Subcutaneous abdominal adipose tissue (tissue), 5 donors: ENCODE measurements around the gene NREP.

ENCODE experiments used
- H3K27ac ChIP-seq: one replicate; pipeline ENCODE4 v1.7.0; 2013; ENCODE audit warnings: low read depth, mild to moderate bottlenecking, inconsistent platforms, low read length, moderate library complexity
- H3K27me3 ChIP-seq, 5 donors: one replicate each; pipeline ENCODE4 v1.7.0; 2013; ENCODE audit warnings: low read length in 5 of 5, inconsistent platforms in 1 of 5; ENCODE audit not compliant: control insufficient read depth in 5 of 5, insufficient read depth in 4 of 5
- H3K36me3 ChIP-seq, 5 donors: one replicate each; pipeline ENCODE4 v1.7.0; 2013; ENCODE audit warnings: low read length in 5 of 5; ENCODE audit not compliant: control insufficient read depth in 5 of 5, insufficient read depth in 5 of 5
- H3K4me1 ChIP-seq, 5 donors: one replicate each; pipeline ENCODE4 v1.7.0; 2013; ENCODE audit warnings: low read length in 5 of 5, mild to moderate bottlenecking in 3 of 5, moderate library complexity in 1 of 5; ENCODE audit not compliant: control insufficient read depth in 5 of 5, insufficient read depth in 5 of 5
- H3K4me3 ChIP-seq, 5 donors: one replicate each; pipeline ENCODE4 v1.7.0; 2013; ENCODE audit warnings: low read length in 5 of 5, low read depth in 1 of 5
- H3K9ac ChIP-seq, 5 donors: one replicate each; pipeline ENCODE4 v1.7.0; 2013; ENCODE audit warnings: low read length in 5 of 5, mild to moderate bottlenecking in 4 of 5, moderate library complexity in 3 of 5
- H3K9me3 ChIP-seq, 5 donors: one replicate each; pipeline ENCODE4 v1.7.0; 2013; ENCODE audit warnings: low read length in 5 of 5; ENCODE audit not compliant: control insufficient read depth in 5 of 5
- donor health status: healthy.
- donor health status: healthy.
- donor health status: healthy.
- donor health status: healthy.
- donor health status: healthy.

NREP gene

DNA sequence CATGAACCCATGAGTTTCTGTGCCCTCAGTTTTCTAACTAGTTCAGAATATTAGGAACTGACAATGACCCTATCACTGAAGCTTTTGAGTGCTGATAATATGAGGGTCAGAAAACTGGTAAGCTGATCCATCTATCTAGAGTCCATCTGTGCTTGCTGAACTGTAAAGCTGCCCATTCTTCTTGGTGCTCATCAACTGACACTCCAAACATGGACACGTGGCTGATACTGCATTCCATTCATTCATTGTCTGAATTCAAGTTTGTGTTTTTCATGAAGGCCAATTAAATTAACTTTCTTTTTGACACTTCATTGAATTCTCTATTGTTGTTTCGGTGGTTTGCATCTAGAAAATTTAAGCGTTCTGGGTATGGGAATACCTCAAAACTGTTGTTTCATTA, 17.6 kb downstream of the NREP start:
- no peak overlapping the region for H3K4me3 ChIP-seq
- peaks cover 0 to 17% (median 12%) of the 10 kb centered on the region in 5 donors for H3K4me1 ChIP-seq
- no peaks in the 10 kb centered on the region for H3K27me3 ChIP-seq
- H3K9me3 ChIP-seq = no peaks in the 10 kb centered on the region
- no peak overlapping the region for H3K9ac ChIP-seq
- no peak overlapping the region for H3K27ac ChIP-seq
- peaks cover 0 to under 1% (median 0%) of the 10 kb centered on the region in 5 donors for H3K36me3 ChIP-seq

DNA sequence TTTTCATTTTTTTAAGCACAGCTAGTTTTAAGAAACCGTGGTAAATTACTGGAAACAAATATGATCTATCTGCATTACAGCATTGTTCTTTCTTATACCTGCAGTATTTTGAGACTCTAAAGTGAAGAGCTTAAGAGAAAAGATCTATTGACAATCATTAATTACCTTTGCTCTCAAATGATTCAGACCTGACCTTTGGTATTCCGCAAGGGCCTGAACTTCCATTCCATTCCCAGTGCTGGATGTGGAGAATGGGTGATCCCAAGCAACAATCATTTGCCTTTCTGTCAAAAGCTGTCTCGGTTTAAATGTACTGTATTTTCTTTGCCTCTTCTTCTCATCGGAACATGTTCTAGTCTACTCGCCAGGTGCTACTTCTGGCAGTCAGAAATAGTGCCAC, 18.9 kb downstream of the NREP start:
- H3K9ac ChIP-seq = no peak overlapping the region
- peaks cover 0 to 9% (median 7%) of the 10 kb centered on the region in 5 donors for H3K36me3 ChIP-seq
- peaks cover 0 to 17% (median 8%) of the 10 kb centered on the region in 5 donors for H3K4me1 ChIP-seq
- no peaks in the 10 kb centered on the region for H3K27me3 ChIP-seq
- no peak overlapping the region for H3K27ac ChIP-seq
- H3K4me3 ChIP-seq = no peak overlapping the region
- H3K9me3 ChIP-seq = no peaks in the 10 kb centered on the region

- H3K9me3 ChIP-seq = no peaks in the 10 kb centered on the region
- no peak overlapping the region for H3K4me3 ChIP-seq
- H3K27ac ChIP-seq = no peak overlapping the region
- H3K36me3 ChIP-seq = peaks cover 0 to 9% (median 7%) of the 10 kb centered on the region in 5 donors
- no peak overlapping the region for H3K9ac ChIP-seq
- peaks cover 0 to 14% (median 6%) of the 10 kb centered on the region in 5 donors for H3K4me1 ChIP-seq
- no peaks in the 10 kb centered on the region for H3K27me3 ChIP-seq
Measured at GRCh38 chr5:111737716-111738115, 19.3 kb downstream of the NREP start.

DNA sequence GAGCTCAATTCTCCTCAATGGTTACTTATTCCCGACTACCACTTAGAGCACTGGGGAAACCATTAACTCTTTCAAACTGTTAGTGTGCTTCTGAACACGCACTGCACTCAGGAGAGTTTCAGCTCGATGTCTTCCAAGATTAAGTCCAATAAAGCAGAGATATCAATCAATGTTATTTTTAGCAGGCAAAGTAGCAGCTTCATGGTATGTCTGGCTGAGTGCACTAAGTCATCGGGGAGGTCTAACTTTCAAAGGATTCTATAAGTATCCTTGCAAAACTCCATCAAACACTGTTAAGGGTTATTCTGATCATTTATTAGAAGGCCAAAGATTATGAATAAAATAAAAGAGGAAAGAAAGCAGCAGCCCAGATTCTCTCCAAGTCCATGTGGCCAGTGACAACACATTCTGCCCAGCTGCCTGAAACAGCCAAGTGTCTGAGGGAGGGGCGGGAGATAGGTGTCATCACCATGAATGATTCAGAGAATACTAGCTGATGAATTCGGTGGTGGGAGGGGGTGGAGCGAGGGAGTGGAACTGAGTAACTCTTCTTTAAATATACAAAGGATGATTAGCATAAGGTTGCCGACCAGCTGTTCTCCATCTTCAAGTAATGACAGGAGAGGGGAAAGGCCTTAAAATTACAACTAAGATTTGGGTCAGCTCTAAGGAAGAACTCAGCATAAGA, 21.3 kb downstream of the NREP start:
- no peaks in the 10 kb centered on the region for H3K27me3 ChIP-seq
- H3K27ac ChIP-seq = no peak overlapping the region
- H3K4me1 ChIP-seq = peaks cover 0 to 2% (median 0%) of the 10 kb centered on the region in 5 donors

DNA sequence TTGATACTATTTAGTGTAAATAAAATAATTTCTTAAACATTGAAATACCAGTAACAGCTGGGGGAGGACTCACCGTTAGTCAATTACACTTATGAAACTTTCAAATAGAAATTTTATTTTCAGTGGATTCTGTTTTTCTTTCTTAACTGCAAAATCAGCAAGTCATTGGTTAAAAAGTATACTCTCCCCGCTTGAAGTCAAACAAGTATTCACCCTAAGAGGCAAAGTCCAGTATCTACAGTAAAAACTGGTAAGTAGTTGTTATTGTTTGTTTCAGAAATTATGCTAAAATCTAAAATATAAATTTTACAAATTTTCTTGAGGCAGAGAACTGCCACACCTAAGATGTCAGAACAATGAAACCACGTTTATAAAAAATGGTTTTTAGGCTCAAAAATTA, 22.4 kb downstream of the NREP start:
- Histone ChIP-seq H3K27ac (no peak overlapping the region), H3K4me1 (peaks cover 0 to 2% (median 0%) of the 10 kb centered on the region in 5 donors)

More for the DNA sequence above, 21.3 kb downstream of the NREP start:
- no peak overlapping the region for H3K4me3 ChIP-seq
- H3K9me3 ChIP-seq = no peaks in the 10 kb centered on the region
- no peak overlapping the region for H3K9ac ChIP-seq
- H3K36me3 ChIP-seq = peaks cover 0 to 18% (median 9%) of the 10 kb centered on the region in 5 donors

DNA sequence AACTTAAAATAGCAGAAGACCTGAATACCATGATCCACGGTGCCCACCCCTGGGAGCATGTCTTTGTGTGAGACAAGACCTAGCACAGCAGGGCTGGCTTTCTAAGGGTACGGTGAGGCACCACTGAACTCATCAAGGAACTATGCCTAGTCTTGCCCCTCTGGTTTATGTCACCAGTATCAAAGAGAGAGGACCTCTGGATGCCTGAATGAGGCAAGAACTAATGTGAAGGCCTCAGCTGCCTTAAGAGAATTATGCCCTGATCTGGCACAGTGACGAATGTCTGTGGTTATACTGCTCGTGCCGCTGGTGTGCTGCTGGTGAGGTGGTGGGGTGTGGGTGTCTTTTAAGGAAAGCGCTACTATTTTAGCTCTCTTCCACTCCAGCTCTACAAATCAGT, 23.0 kb downstream of the NREP start:
- H3K27me3 ChIP-seq = no peaks in the 10 kb centered on the region
- H3K27ac ChIP-seq = no peak overlapping the region
- H3K9me3 ChIP-seq = no peaks in the 10 kb centered on the region
- peaks cover 0 to 22% (median 9%) of the 10 kb centered on the region in 5 donors for H3K36me3 ChIP-seq
- no peak overlapping the region for H3K9ac ChIP-seq
- peaks cover 0 to 2% (median 0%) of the 10 kb centered on the region in 5 donors for H3K4me1 ChIP-seq
- no peak overlapping the region for H3K4me3 ChIP-seq

More for the DNA sequence above, 22.4 kb downstream of the NREP start:
- no peak overlapping the region for H3K4me3 ChIP-seq
- H3K27me3 ChIP-seq = no peaks in the 10 kb centered on the region
- no peak overlapping the region for H3K9ac ChIP-seq
- no peaks in the 10 kb centered on the region for H3K9me3 ChIP-seq
- peaks cover 0 to 22% (median 9%) of the 10 kb centered on the region in 5 donors for H3K36me3 ChIP-seq

- Histone ChIP-seq H3K4me3 (no peak overlapping the region), H3K9me3 (no peaks in the 10 kb centered on the region), H3K9ac (no peak overlapping the region), H3K27me3 (no peaks in the 10 kb centered on the region), H3K36me3 (peaks cover 0 to 22% (median 11%) of the 10 kb centered on the region in 5 donors), H3K27ac (no peak overlapping the region), H3K4me1 (peaks cover 0 to 2% (median 0%) of the 10 kb centered on the region in 5 donors)
Measured at GRCh38 chr5:111733571-111733970, 23.4 kb downstream of the NREP start.

DNA sequence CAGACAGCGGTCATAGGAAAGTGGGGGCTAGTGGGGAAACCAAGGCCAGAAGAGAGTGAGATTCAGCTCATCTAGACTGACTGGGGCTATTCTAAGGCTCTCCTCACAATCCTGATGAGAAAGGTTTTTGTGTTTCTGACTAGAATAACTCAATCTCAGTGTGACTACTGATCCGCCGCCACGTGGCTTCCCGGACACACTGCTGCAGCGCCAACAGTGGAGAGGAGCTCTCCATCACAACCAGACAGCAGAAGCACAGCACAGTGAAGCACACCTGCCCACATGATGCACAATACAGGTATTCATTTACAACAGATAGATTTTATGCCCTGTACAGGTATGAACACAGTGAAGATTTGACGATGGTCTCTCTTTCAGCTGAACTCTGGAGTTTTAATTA, 25.4 kb downstream of the NREP start:
- Histone ChIP-seq H3K9me3 (no peaks in the 10 kb centered on the region), H3K9ac (no peak overlapping the region), H3K27me3 (no peaks in the 10 kb centered on the region), H3K4me1 (no peaks in the 10 kb centered on the region), H3K36me3 (peaks cover 0 to 29% (median 16%) of the 10 kb centered on the region in 5 donors), H3K27ac (no peak overlapping the region), H3K4me3 (no peak overlapping the region)

- no peaks in the 10 kb centered on the region for H3K27me3 ChIP-seq
- no peak overlapping the region for H3K27ac ChIP-seq
- no peak overlapping the region for H3K4me3 ChIP-seq
- H3K9ac ChIP-seq = no peak overlapping the region
- no peaks in the 10 kb centered on the region for H3K4me1 ChIP-seq
- H3K9me3 ChIP-seq = no peaks in the 10 kb centered on the region
- H3K36me3 ChIP-seq = peaks cover 0 to 29% (median 16%) of the 10 kb centered on the region in 5 donors
Measured at GRCh38 chr5:111730659-111731382, 26.2 kb downstream of the NREP start.

- peaks cover 0 to 24% (median 12%) of the 10 kb centered on the region in 5 donors for H3K36me3 ChIP-seq
- H3K9ac ChIP-seq = no peak overlapping the region
- H3K9me3 ChIP-seq = no peaks in the 10 kb centered on the region
- H3K4me3 ChIP-seq = no peak overlapping the region
- H3K4me1 ChIP-seq = no peaks in the 10 kb centered on the region
- H3K27me3 ChIP-seq = no peaks in the 10 kb centered on the region
- no peak overlapping the region for H3K27ac ChIP-seq
Measured at GRCh38 chr5:111728941-111729340, 28.1 kb downstream of the NREP start.
